GM19023 (cell line): Measurements from ENCODE around the gene CACTIN.
A peak's percentile ranks its signal among the peaks of the same experiment; 100 is the strongest.
"Not testable (repeated sequence)": the region's sequence is repeated elsewhere in the genome, so short reads cannot be mapped to it uniquely, and the experiment has no call there.

Experiments used
- ATAC-seq: cut with Tn5 transposase; IDR thresholded peaks from one replicate; pipeline ENCODE4 v1.9.1; 2021; ENCODE audit warnings: mild to moderate bottlenecking, moderate library complexity; ENCODE audit not compliant: unreplicated experiment

CACTIN gene

DNA sequence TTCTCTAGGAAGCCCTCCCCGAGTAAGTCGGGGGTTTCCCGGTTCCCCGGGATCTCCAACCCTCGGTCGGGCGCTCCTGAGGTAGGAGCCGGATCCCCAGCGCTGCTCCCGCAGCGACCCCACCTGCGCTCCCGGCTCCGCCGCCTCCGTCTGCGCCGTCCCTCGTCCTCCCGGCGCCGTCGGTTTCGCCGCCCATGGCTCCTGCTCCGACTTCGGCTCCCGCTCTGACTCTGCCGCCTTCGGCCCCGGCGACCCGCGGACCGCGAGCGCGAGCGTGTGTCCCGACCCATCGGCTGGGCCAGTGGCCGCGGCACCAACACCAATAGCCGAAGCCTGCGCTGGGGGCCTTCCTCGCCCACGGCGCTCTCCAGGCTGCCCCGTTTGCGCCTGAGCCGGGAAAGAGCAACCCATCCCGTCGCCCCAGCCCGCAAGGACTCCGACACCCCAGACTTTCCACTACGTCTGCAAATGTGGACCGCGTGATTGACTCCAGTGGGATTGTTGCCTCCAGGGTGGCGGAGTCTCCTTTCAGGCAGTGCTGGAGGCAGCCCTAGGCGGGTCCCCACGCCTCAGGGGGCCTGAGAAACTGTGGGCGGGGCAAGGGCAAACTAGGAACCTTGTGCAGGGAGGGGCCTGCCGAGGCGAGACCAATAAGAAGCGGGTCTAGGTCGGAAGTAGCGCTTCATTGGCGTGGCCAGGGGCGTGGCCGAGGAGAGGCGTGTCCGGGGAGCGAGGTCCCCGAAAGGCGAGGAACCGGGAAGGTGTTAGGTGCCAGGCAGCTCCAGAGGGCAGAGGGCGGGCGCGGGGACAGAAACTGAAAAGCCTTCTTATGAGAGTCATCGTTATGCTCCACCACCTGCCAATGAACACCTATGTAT, at the start of gene CACTIN:
Gene CACTIN (minus strand): TSS at position 318 of the 878 bp plus-strand sequence. CDS start 28 bp downstream, at position 290.
- ATAC-seq: peak; percentile 86

DNA sequence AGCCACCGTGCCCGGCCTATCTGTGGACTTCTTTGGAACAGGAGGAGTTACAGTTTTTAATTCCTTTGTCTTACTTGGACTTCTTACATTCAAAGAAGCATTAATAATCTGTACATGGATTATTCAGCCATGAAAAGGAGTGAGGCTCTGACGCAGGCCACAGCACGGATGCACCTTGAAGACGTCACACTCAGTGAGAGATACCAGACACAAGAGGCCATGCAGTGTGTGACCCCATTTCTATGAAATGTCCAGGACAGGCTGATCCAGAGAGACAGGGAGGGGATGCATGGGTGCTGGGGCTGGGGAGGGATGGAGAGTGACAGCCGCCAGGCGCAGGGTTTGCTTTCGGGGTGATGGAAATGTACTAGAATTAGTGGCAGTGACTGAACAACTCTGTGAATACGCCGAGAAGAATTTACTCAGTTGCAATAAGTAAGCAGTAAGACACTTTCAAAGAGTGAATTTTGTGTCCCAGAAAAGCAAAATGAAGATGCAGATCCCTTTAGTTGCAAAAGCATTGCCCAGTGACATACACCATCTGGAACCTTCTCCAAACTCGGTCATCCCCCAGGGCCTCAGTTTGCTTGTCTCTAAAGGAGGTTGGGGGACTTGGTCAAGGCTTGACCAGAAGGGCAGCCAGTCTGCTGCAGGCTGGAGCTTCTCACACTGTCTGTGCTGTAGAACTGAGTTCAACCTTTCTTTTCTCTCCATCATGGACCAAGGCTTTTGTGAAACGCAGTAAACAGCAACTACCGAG, 48.4 kb upstream of the CACTIN start:
- ATAC-seq: no peak

DNA sequence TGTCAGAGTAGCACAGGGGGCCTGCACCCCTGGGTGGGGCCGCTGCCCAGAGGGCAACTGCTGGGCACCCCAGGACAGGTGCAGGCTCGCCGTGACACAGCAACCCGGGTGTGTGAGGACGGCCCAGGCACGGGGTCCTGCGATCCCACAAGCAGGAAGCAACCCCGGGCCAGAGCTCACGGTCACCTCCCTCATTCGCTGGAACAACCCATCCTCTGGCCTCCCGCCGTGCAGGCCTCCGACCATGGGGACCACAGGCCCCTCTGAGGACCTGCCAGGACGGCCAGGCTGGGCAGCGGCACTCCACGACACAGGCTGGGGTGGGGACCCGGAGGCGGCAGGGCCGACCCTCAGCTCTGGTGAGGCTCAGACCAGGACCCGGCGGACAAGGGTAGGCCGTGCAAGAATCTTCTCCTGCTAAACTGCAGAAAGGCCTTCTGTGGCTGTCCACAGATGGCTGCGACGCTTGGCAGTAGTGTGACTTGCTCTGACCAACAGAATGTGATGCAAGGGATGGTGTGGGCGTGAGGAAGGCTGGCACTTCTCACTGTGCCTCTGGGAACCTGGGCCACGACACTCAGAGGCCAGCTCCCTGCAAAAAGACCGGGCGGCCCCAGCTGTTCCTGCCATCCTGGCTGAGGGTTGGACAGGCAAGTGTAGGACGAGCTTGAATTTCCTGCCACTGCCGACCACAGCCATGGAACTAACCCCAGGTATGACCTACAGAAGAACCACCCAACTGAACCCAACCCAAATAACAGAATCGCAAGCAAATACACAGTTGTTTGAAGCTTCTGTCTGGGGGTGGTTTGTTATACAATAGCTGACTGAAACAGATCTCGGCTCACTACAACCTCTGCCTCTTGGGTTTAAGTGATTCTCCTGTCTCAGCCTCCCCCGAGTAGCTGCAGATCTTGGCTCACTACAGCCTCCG, 47.2 kb upstream of the CACTIN start:
- no peak for ATAC-seq

DNA sequence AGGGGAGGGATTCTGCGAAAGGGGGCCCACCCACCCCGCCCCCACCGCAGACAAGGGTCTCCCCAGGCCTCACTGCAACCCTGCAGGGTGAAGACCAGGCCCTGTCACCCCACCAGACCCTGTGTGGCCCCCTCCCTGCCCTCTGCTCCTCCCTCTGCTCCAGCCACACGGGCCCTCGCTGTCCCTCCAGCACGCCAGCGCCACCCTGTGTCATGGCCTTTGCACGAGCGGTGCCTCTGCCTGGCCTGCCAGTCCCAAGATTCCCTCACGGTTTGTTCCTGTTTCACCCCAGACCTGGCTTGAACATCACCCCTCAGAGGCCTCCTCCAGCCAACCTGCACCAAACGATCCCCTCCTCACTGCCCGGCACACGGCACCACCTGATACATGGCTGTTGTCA, 46.4 kb upstream of the CACTIN start:
- ATAC-seq: no peak

- ATAC-seq: no peak
These were observed 46.0 kb upstream of the CACTIN start for GRCh38 chr19:3672575-3672948.

DNA sequence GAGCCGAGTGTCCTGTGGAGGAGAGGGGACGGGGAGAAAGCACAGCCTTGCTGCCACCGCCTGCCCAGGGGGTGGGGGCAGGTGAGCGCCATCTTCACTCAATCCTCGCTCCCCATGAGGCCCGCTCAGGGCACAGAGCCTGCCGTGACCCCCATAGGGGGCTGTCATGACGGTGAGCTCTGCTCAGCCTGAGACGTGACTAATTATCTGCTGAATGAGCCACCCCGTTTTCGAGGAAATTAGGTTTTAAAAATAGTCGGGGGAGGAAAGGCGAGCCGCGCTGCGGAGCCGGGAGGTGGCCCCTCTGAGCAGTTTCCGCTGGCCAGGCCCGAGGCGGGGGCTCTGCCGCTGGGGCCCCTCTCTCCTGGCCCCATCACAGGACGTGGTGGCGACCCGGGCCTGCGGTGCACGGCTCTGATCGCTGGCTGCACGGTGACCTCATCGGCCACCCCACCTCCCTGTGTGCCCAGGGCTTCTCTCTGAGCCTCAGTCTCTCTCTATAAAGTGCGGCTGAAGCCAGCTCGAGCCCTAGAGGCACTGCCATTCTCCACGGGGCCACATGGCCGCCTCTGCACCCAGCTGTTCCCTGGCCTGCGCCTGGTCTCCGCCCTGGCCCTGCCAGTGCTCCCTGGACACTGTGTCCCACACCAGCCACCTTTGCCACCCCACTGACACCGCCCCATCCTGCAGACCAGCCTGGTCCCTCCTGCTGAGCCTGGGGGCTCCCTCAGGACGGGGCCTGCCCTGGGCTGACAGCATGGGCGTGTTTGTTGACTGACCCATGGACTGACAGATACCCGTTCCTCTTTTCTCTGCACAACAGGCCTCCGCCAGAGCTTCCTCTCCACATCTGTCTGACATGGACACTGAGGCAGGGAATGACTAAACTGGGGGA, 45.3 kb upstream of the CACTIN start:
- ATAC-seq: no peak

GRCh38 chr19:3670796-3671679, 44.4 kb upstream of the CACTIN start:
- no peak for ATAC-seq

DNA sequence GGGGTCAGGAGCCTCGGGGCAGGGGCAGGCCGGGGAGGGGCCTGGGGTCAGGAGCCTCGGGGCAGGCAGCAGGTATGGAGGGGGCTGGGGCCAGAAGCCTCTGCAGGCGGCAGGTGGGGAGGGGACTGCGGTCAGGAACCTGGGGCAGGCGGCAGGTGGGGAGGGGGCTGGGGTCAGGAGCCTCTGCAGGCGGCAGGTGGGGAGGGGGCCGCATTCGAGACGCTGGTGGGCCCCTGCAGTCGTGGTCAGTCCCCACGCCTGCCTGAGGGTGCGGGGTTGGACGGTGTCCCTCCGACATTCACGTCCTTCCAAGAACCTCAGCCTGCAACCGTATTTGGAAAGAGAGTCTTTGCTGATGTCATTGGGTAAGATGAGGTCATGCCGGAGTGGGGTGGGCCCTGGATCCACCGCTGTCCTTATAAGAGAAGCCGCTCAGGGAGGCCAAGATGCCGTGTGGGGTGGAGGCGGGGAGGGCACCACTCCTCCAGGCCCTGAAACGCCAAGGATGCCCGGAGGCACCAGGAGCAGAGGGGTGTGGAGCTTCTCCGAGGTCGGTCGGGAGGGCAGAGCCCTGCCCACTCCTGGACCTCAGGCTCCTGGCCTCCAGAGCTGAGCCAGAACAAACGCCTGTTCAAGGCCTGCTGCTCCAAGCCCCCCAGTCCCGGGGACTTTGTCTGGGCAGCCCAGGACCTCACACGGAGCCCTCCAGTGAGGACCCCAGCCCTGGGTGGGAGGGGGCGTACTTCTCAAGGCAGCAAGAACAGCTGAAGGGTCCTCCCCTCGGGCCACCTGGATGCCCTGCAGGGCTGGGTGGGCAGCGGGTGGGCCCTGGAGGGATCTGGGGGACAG, 43.6 kb upstream of the CACTIN start:
- ATAC-seq: no peak

GRCh38 chr19:3669082-3669946, 42.7 kb upstream of the CACTIN start:
- no peak for ATAC-seq

GRCh38 chr19:3668331-3669081, 41.9 kb upstream of the CACTIN start:
- no peak for ATAC-seq

DNA sequence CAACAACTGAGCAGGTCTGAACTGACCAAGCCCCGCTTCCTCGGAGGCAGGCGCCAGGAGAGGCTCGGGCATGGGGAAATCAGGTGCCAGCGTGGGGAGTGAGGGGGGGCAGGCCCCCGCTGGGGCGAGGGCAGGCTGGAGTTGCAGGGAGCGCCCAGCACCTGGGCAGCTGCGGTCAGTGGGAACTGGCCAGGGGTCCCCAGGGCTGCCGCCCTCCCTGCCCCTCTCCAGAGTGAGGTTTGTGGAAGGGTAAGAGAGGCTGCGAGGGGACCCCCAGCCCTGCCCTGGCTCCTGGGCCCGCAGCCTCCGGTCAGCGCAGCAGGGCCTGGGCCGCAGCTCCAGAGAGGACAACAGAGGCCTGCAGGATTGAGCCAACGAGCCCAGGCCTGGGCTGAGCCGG, 41.2 kb upstream of the CACTIN start:
- no peak for ATAC-seq

GRCh38 chr19:3667037-3667638, 40.5 kb upstream of the CACTIN start:
- ATAC-seq: no peak

DNA sequence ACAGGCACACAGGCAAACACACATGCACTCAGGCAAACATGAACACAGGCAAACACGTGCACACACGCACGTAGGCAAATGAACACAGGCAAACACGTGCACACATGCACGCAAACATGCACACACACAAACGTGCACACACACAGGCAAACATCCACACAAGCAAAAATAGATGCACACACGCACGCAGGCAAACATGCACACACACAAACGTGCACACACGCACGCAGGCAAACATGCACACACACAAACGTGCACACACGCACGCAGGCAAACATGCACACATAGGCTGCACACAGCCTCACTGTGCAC, 39.9 kb upstream of the CACTIN start:
- ATAC-seq: not testable (repeated sequence)

GRCh38 chr19:3665681-3666544, 39.3 kb upstream of the CACTIN start:
- ATAC-seq: no peak
